ENCODE results near the gene SEMA7A. TPM values are rescaled to one million over a fixed set of nuclear protein-coding genes. Genes with fewer than 3 reads are reported as not detected.

The SEMA7A gene
- polyA plus RNA-seq, 4 donors: 0.45 to 4.3 (median 1.6) TPM

DNA sequence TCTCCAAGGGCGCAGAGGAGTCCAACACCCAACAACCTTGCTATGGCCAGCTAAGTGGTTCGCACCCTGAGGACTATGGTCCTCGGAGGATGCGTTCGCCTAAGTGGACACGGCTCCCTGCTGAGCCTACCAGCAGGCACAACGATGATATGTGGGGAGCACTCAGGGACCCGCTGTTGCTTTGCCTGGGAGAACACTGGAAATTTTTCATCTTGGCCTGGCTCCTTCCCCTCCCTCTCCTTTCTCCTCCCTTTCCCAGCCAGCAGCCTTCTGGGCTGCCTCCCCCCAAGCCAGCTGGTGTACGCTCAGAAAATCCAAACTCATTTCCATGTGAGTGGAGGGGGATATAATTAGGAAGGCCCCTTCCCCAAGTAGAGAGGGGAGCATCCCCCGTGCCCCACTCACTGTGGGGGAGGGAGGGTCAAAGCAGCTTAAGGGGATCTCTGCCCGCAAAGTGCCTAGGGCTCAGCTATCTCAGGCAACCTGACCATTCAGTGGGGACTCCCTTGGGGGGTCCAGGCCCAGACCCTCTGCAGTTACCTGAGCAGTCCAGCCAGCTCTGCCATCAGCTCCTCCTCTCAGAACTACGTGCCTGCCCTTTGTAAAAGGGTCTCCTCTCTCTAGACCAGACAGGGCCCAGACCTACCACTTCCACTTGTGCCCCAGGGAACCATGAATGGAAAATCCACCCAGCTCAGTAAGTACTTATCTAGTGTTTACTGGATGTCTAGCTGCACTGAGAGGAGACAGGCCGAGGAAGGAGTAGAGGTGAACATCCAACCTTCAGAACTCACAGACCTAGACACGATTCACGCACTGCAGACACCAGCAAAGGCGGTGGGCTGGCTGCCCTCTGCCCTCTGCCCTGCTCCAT, 742 bp upstream of the SEMA7A start:
- H3K4me1 ChIP-seq (ENCODE audit: control insufficient read depth in 3 of 3, insufficient read depth in 2 of 3, low read depth in 1 of 3, low read length in 2 of 3): peaks cover 0 to 14% (median 0%) of the 10 kb centered on the region in 3 donors
- peak overlapping the region in 2 of 3 donors; percentile 44 to 67 for H3K4me3 ChIP-seq (ENCODE audit: low read depth in 1 of 3, low read length in 3 of 3)
- DNase-seq (peak in 1 of 2 donors; percentile 26), FAIRE-seq (no peak)
- H3K9me3 ChIP-seq (ENCODE audit: control insufficient read depth in 2 of 2, insufficient read depth in 1 of 2, low read depth in 1 of 2, low read length in 1 of 2): no peaks in the 10 kb centered on the region
- H3K36me3 ChIP-seq (ENCODE audit: control insufficient read depth in 3 of 3, insufficient read depth in 2 of 3, low read depth in 1 of 3, low read length in 3 of 3): no peaks in the 10 kb centered on the region
- H3K27me3 ChIP-seq (ENCODE audit: control insufficient read depth in 3 of 3, insufficient read depth in 3 of 3, low read length in 3 of 3): peaks cover 0 to 39% (median 4%) of the 10 kb centered on the region in 3 donors
- H3K27ac ChIP-seq (ENCODE audit: low read depth in 1 of 3, low read length in 2 of 3): peak overlapping the region; percentile 15 to 80 (median 56)
- 64 to 76% (median 68%) methylated on average over 16 of the region's 16 CpGs for WGBS, 3 donors

DNA sequence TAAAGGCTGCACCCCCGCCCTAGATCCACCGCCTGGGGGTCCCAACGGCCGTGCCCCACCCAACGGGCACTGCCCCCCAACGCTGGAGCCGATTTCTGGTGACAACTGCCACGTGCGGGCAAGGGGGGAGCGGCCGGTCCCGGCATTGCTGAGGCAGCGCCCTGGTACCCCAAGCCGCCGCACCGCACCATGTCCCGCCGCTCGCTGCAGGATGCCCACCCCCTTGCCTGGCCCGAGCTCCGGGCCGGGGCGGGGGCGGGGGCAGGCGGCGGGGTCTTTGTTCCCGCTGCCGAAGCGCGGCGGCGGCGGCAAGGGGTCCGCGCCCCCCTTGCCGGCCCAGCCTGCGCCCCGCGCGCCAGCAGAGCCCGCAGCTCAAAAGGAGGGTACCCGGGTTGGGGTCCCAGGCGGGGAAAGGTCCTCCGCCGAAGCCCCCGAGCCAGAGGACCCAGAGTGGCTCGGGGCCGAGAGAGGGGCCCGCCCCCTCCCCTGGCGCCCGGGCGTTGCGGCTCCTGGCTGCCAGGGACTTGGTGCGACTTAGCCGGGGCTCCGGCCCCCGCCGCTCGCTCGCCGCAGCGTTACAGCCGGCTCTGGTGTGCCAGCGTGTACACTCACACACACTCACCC, 678 bp downstream of the SEMA7A start:
- Histone ChIP-seq H3K27ac (ENCODE audit: low read depth in 1 of 3, low read length in 2 of 3) (peak overlapping the region in 2 of 3 donors; percentile 32 to 64), H3K4me1 (ENCODE audit: control insufficient read depth in 3 of 3, insufficient read depth in 2 of 3, low read depth in 1 of 3, low read length in 2 of 3) (peaks cover 0 to 14% (median 0%) of the 10 kb centered on the region in 3 donors), H3K27me3 (ENCODE audit: control insufficient read depth in 3 of 3, insufficient read depth in 3 of 3, low read length in 3 of 3) (peaks cover 0 to 39% (median 4%) of the 10 kb centered on the region in 3 donors), H3K36me3 (ENCODE audit: control insufficient read depth in 3 of 3, insufficient read depth in 2 of 3, low read depth in 1 of 3, low read length in 3 of 3) (no peaks in the 10 kb centered on the region), H3K4me3 (ENCODE audit: low read depth in 1 of 3, low read length in 3 of 3) (peak overlapping the region; percentile 47 to 67 (median 49)), H3K9me3 (ENCODE audit: control insufficient read depth in 2 of 2, insufficient read depth in 1 of 2, low read depth in 1 of 2, low read length in 1 of 2) (no peaks in the 10 kb centered on the region)
- DNase-seq: no peak
- FAIRE-seq: no peak
- WGBS, 3 donors: 1 to 3% (median 1%) methylated on average over 43 to 64 of the region's 64 CpGs

DNA sequence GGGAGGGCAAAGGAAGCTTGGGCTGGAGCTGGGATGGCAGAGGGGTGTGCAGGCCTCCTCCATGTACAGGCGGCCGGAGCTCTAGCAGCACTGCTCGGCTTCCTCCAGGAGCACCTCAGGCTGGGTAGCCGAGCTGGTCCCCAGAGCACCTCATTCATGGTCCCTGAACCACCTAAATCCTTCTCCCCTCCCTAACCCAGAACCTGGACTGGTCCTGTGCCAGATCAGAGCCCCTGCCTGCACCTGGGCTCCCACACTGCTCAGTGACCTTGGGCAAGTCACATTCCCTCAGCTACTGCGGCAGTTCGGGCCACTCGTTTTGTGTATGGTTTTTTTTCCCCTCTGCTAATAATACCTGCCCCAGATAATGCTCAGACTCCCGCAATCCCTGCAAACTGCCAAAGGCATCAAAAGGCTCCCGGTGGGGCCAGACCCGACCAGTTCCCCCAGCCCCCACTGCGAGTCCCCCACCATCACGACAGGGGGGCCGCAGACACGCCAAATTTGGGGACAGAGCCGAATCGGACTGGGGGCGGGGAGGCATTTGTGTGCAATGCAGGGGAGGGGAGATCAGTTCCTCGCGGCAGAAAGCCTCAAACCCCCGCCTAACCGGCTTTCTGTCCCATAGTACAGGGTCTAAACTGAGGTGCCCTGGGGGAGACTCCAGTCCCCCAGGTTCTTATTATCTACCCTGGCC, 1.3 kb downstream of the SEMA7A start:
- no peak overlapping the region for H3K27ac ChIP-seq (ENCODE audit: low read depth in 1 of 3, low read length in 2 of 3)
- 10 to 27% (median 15%) methylated on average over 19 to 21 of the region's 21 CpGs for WGBS, 3 donors
- no peak for DNase-seq
- H3K27me3 ChIP-seq (ENCODE audit: control insufficient read depth in 3 of 3, insufficient read depth in 3 of 3, low read length in 3 of 3): peaks cover 0 to 39% (median 4%) of the 10 kb centered on the region in 3 donors
- no peaks in the 10 kb centered on the region for H3K36me3 ChIP-seq (ENCODE audit: control insufficient read depth in 3 of 3, insufficient read depth in 2 of 3, low read depth in 1 of 3, low read length in 3 of 3)
- H3K4me3 ChIP-seq (ENCODE audit: low read depth in 1 of 3, low read length in 3 of 3): peak overlapping the region; percentile 40 to 67 (median 41)
- H3K4me1 ChIP-seq (ENCODE audit: control insufficient read depth in 3 of 3, insufficient read depth in 2 of 3, low read depth in 1 of 3, low read length in 2 of 3): peaks cover 0 to 14% (median 0%) of the 10 kb centered on the region in 3 donors
- H3K9me3 ChIP-seq (ENCODE audit: control insufficient read depth in 2 of 2, insufficient read depth in 1 of 2, low read depth in 1 of 2, low read length in 1 of 2): no peaks in the 10 kb centered on the region
- FAIRE-seq: no peak

DNA sequence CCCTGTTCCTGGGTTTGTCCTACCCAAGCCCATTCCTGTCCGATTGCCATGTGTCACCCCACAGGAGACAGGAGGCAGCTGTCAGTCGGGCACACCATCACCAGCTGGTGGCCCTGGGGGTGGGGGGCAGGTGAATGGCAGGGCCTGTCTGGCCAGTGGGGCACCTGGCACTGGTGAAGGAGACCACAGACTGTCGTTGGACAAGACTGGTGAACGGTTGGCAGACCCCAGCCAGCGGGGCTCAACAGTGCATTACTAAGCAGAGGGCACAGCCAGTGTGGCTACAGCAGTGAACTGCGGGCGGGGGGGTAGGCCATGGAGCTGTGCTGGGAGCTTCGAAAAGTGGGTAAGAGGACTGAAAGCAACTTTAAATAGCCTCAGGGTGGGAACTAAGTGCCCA, 2.1 kb downstream of the SEMA7A start:
- DNase-seq: no peak
- Histone ChIP-seq H3K27me3 (ENCODE audit: control insufficient read depth in 3 of 3, insufficient read depth in 3 of 3, low read length in 3 of 3) (peaks cover 0 to 39% (median 4%) of the 10 kb centered on the region in 3 donors), H3K4me1 (ENCODE audit: control insufficient read depth in 3 of 3, insufficient read depth in 2 of 3, low read depth in 1 of 3, low read length in 2 of 3) (peaks cover 0 to 14% (median 0%) of the 10 kb centered on the region in 3 donors), H3K9me3 (ENCODE audit: control insufficient read depth in 2 of 2, insufficient read depth in 1 of 2, low read depth in 1 of 2, low read length in 1 of 2) (no peaks in the 10 kb centered on the region), H3K27ac (ENCODE audit: low read depth in 1 of 3, low read length in 2 of 3) (no peak overlapping the region), H3K4me3 (ENCODE audit: low read depth in 1 of 3, low read length in 3 of 3) (no peak overlapping the region), H3K36me3 (ENCODE audit: control insufficient read depth in 3 of 3, insufficient read depth in 2 of 3, low read depth in 1 of 3, low read length in 3 of 3) (no peaks in the 10 kb centered on the region)
- no peak for FAIRE-seq
- 72 to 76% (median 76%) methylated on average over 8 of the region's 8 CpGs for WGBS, 3 donors

DNA sequence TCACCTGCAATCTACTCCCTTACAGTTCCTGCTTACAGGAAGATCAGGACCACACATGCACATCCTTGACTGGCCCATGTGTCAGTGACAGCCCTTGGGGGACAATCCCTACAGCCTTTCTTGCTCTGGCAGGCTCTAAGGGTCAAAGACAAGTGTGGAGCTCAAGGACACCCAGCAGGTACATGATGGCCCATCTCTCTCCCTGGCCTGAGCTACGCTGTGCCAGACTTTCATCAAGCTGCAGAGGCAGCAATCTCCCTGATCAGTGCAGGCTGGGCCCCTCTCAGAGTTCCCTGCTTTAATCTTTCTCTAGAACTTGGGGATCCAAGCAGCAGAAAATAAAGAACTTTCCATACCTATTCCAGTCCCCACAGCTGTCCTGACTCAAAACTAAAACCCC, 2.6 kb downstream of the SEMA7A start:
- Histone ChIP-seq H3K27me3 (ENCODE audit: control insufficient read depth in 3 of 3, insufficient read depth in 3 of 3, low read length in 3 of 3) (peaks cover 0 to 37% (median 4%) of the 10 kb centered on the region in 3 donors), H3K4me1 (ENCODE audit: control insufficient read depth in 3 of 3, insufficient read depth in 2 of 3, low read depth in 1 of 3, low read length in 2 of 3) (peaks cover 0 to 14% (median 0%) of the 10 kb centered on the region in 3 donors), H3K36me3 (ENCODE audit: control insufficient read depth in 3 of 3, insufficient read depth in 2 of 3, low read depth in 1 of 3, low read length in 3 of 3) (no peaks in the 10 kb centered on the region), H3K9me3 (ENCODE audit: control insufficient read depth in 2 of 2, insufficient read depth in 1 of 2, low read depth in 1 of 2, low read length in 1 of 2) (no peaks in the 10 kb centered on the region), H3K4me3 (ENCODE audit: low read depth in 1 of 3, low read length in 3 of 3) (no peak overlapping the region), H3K27ac (ENCODE audit: low read depth in 1 of 3, low read length in 2 of 3) (no peak overlapping the region)
- 78 to 83% (median 79%) methylated on average over 1 of the region's 1 CpG for WGBS, 3 donors
- FAIRE-seq: no peak
- DNase-seq: no peak

DNA sequence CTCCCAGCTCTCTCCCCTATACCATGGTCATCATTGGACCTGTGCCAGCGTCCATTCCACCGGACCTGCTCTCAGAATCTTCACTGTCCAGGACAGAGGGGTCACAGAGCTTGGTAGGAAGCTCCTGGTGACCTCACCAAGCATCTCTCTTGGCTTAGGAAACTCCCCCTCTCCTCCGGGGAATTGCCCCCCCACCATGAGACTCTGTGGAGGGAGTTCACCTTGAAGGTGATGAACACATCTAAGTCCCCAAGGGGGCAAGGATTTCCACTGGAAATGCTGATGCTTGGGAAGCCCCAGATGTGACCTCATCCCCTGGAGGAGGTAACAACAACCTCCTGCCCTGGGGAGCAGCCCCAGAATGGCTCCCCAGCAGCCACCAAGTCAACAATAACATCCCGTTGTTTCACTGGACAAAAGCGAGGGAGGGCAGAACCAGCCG, 3.2 kb downstream of the SEMA7A start:
- FAIRE-seq: no peak
- no peak overlapping the region for H3K27ac ChIP-seq (ENCODE audit: low read depth in 1 of 3, low read length in 2 of 3)
- WGBS, 3 donors: 34 to 58% (median 49%) methylated on average over 6 of the region's 6 CpGs

DNA sequence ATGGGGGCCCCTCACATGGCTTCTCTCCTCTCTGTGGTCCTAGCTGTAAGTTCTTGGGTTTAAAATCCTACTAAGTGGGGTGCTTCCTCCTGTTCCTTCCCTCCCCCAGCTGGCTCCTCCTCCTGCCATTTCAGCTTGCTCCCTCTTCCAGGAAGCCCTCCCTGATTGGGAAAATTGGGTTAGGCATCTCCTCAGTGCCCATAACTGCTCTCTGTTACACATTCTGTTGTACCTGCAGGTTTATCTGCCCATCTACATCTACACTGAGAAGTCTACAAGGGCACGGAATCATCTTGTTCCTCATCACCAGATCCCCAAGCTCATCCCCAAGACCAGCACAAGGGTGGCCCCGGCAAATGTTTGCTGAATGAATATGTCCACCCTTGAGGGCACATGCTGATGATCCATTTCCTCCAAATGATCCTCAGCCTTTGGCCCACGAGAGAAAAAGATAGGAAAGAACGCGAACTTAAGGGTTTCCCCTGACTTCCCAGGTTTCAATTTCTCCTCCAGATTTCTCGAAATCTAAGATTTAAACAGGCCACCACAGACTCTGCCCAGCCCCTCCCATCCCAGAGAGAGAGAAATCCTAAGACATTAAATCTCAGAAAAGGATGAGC, 3.9 kb downstream of the SEMA7A start:
- H3K27ac ChIP-seq (ENCODE audit: low read depth in 1 of 3, low read length in 2 of 3): no peak overlapping the region
- peaks cover 0 to 14% (median 0%) of the 10 kb centered on the region in 3 donors for H3K4me1 ChIP-seq (ENCODE audit: control insufficient read depth in 3 of 3, insufficient read depth in 2 of 3, low read depth in 1 of 3, low read length in 2 of 3)
- WGBS, 3 donors: 76 to 81% (median 78%) methylated on average over 6 of the region's 6 CpGs
- H3K4me3 ChIP-seq (ENCODE audit: low read depth in 1 of 3, low read length in 3 of 3): no peak overlapping the region
- no peaks in the 10 kb centered on the region for H3K36me3 ChIP-seq (ENCODE audit: control insufficient read depth in 3 of 3, insufficient read depth in 2 of 3, low read depth in 1 of 3, low read length in 3 of 3)
- no peaks in the 10 kb centered on the region for H3K9me3 ChIP-seq (ENCODE audit: control insufficient read depth in 2 of 2, insufficient read depth in 1 of 2, low read depth in 1 of 2, low read length in 1 of 2)
- peaks cover 0 to 36% (median 4%) of the 10 kb centered on the region in 3 donors for H3K27me3 ChIP-seq (ENCODE audit: control insufficient read depth in 3 of 3, insufficient read depth in 3 of 3, low read length in 3 of 3)
- FAIRE-seq: no peak
- DNase-seq: no peak

More for the DNA sequence above, 3.2 kb downstream of the SEMA7A start:
- peaks cover 0 to 14% (median 0%) of the 10 kb centered on the region in 3 donors for H3K4me1 ChIP-seq (ENCODE audit: control insufficient read depth in 3 of 3, insufficient read depth in 2 of 3, low read depth in 1 of 3, low read length in 2 of 3)
- no peak overlapping the region for H3K4me3 ChIP-seq (ENCODE audit: low read depth in 1 of 3, low read length in 3 of 3)
- peaks cover 0 to 36% (median 4%) of the 10 kb centered on the region in 3 donors for H3K27me3 ChIP-seq (ENCODE audit: control insufficient read depth in 3 of 3, insufficient read depth in 3 of 3, low read length in 3 of 3)
- no peaks in the 10 kb centered on the region for H3K9me3 ChIP-seq (ENCODE audit: control insufficient read depth in 2 of 2, insufficient read depth in 1 of 2, low read depth in 1 of 2, low read length in 1 of 2)
- DNase-seq: no peak
- H3K36me3 ChIP-seq (ENCODE audit: control insufficient read depth in 3 of 3, insufficient read depth in 2 of 3, low read depth in 1 of 3, low read length in 3 of 3): no peaks in the 10 kb centered on the region

Measured in small intestine (tissue), 7 donors.